ENCODE data around the gene TFCP2L1. TPM values are rescaled to one million over a fixed set of nuclear protein-coding genes. Genes with fewer than 3 reads are reported as not detected.

The TFCP2L1 gene
- total RNA-seq, 1 experiment from 2014 or later: 1.8 TPM

- DNase-seq: no peak
- H3K9me3 ChIP-seq (ENCODE audit: control insufficient read depth, low read depth, low read length): no peaks in the 10 kb centered on the region
- H3K14ac ChIP-seq (ENCODE audit: insufficient read depth, low read length): no peak overlapping the region
- no CpG with 5 or more reads among the region's 8 CpGs for WGBS (ENCODE audit: extremely low coverage, insufficient read length, low lambda C conversion rate)
- H3K27ac Mint-ChIP-seq: peak overlapping the region in 1 of 3 experiments; percentile 80; a peak in 1 of 7 replicates
- no peak overlapping the region for H4K5ac ChIP-seq (ENCODE audit: insufficient read length, low read depth, low read length)
- H2BK12ac ChIP-seq (ENCODE audit: insufficient read length, low read depth, low read length): no peak overlapping the region
- no peak overlapping the region for H2AK5ac ChIP-seq (ENCODE audit: insufficient read length, low read length)
- H3K79me1 ChIP-seq (ENCODE audit: insufficient read depth, low read depth, low read length, poor library complexity, severe bottlenecking): no peaks in the 10 kb centered on the region
- no peak overlapping the region for H4K8ac ChIP-seq (replicated peaks; ENCODE audit: insufficient read length, low read depth, low read length)
- H3K23ac ChIP-seq (ENCODE audit: insufficient read length, low read depth, low read length): no peak overlapping the region
- peaks cover 16 to 18% of the 10 kb centered on the region in 2 experiments for H3K4me1 Mint-ChIP-seq
- H3K36me3 Mint-ChIP-seq (ENCODE audit: insufficient read depth in 1 of 3, low read depth in 3 of 3): no peaks in the 10 kb centered on the region; a peak in 1 of 7 replicates
- H3K56ac ChIP-seq (ENCODE audit: insufficient read length, low read depth, low read length): no peak overlapping the region
- H3K9ac ChIP-seq (ENCODE audit: extremely low read depth, insufficient read length, low read length): no peak overlapping the region
- no peak overlapping the region for H3K4me2 ChIP-seq (ENCODE audit: insufficient read depth, insufficient read length, low read length)
- H3K9me3 Mint-ChIP-seq: no peaks in the 10 kb centered on the region
- H2BK20ac ChIP-seq (ENCODE audit: low read depth, low read length, poor library complexity, severe bottlenecking): no peak overlapping the region
- H3K27me3 Mint-ChIP-seq (ENCODE audit: low read depth): peaks cover 7% of the 10 kb centered on the region
- H3K27ac ChIP-seq (ENCODE audit: insufficient read length, low read depth, low read length): no peak overlapping the region
- no peak overlapping the region for H4K91ac ChIP-seq (ENCODE audit: insufficient read length, low read depth, low read length)
- no peak overlapping the region for H3K18ac ChIP-seq (ENCODE audit: insufficient read length, low read depth, low read length)
- no peaks in the 10 kb centered on the region for H3K27me3 ChIP-seq (ENCODE audit: insufficient read depth, low read length)
- H2BK15ac ChIP-seq (ENCODE audit: low read depth, low read length): no peak overlapping the region
- no peak overlapping the region for H2BK5ac ChIP-seq (ENCODE audit: insufficient read length, low read length)
- H2BK120ac ChIP-seq (ENCODE audit: low read depth, low read length, poor library complexity, severe bottlenecking): no peak overlapping the region
- no peaks in the 10 kb centered on the region for H3K4me1 ChIP-seq (ENCODE audit: insufficient read depth, low read length)
- H3K4ac ChIP-seq (ENCODE audit: low read depth, low read length): no peak overlapping the region
- no peak overlapping the region for H3T11ph ChIP-seq (ENCODE audit: low read length)
- H3K79me2 ChIP-seq (ENCODE audit: insufficient read depth, low read length): no peaks in the 10 kb centered on the region
- H4K20me1 ChIP-seq (ENCODE audit: control insufficient read depth, insufficient read depth, insufficient read length): no peaks in the 10 kb centered on the region
- no peak overlapping the region for H2AFZ ChIP-seq (ENCODE audit: low read length)
- no peak overlapping the region for H3K4me3 Mint-ChIP-seq
- no peaks in the 10 kb centered on the region for H3K23me2 ChIP-seq (ENCODE audit: insufficient read length, low read depth, low read length, poor library complexity, severe bottlenecking)
- no peak for TF ChIP-seq CTCF (conservative IDR thresholded peaks at IDR 0.05)
Measured at GRCh38 chr2:121192576-121192975, 92.4 kb downstream of the TFCP2L1 start.

All from H9 (cell line).